NCI-H2029 treated with DMSO at 0.1 percent for 48 hours (cell line): ENCODE measurements around the gene DNAAF1.
"Not testable (repeated sequence)": the region's sequence is repeated elsewhere in the genome, so short reads cannot be mapped to it uniquely, and the experiment has no call there.

Source experiments
- DNase-seq: peaks from one replicate; lab custom pipeline; 2025; lab: John Stamatoyannopoulos, UW

The DNAAF1 gene

DNA sequence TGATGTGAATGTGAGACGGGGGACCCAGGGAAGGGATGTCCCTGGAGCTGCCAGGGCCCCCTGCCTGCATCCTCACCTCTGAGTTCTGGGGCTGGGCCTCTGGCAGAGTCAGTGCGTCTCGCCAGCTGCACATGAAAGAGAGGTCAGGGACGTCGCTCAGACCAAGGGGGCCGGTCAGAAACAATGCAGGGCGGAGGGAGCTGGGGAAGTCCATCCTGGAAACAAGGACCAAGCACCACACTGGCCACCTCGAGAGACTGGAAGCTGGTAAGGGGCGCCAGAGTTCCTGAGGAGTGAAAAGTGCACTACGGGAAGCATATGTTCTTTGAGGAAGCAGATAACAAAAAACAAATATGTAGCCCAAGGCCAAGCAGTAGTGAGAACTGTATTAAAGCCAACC lies 39.7 kb downstream of the DNAAF1 start:
- DNase-seq = no peak

DNA sequence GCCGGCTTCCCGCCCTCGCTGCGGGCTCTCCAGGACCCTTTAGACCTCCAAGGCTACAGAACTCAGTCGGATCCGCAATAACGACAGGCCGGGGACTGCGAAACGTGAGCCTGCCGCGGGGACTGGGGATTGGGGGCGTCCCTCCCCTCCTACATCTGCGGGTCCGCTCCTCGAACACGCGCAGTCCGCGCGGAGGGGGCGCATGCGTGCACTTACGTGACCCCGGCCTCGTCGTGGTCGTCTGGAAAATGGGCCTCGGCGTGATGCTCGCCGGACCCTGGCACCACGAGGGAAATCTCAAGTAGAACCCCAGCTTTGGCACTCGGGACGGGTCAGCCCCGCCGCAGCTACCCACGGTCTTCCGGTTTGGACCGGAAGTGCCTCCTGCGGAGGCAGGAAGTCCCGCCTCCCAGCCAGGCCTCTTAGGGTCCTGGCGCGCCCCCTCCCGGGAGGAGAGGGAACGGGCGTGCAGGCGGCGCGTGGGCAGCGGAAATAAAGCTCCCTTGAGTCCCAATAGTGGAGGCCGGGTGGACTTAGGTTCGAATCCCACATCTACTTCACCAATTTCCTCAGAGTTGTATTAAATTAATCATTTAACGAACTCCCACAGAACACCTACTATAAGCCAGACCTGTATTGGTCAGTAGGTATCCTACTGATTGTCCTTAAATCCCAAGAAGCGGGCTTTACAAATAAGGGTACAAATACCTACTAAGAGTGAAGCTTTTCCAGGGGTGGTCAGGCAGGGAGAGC lies 41.8 kb downstream of the DNAAF1 start, which contains the start of gene TAF1C:
TAF1C (minus strand) TSS at position 373 of the 753 bp plus-strand sequence. CDS start 2,069 bp downstream, outside the sequence.
- DNase-seq = peak; percentile 38

- no peak for DNase-seq
These were observed 45.8 kb downstream of the DNAAF1 start, which contains the start of gene ADAD2 for GRCh38 chr16:84190731-84191388. Gene ADAD2, plus strand, starts transcription at chr16:84191157. Its CDS starts 74 bp downstream, at chr16:84191231.

- DNase-seq = no peak
These were observed 46.4 kb downstream of the DNAAF1 start for GRCh38 chr16:84191466-84191865.

DNA sequence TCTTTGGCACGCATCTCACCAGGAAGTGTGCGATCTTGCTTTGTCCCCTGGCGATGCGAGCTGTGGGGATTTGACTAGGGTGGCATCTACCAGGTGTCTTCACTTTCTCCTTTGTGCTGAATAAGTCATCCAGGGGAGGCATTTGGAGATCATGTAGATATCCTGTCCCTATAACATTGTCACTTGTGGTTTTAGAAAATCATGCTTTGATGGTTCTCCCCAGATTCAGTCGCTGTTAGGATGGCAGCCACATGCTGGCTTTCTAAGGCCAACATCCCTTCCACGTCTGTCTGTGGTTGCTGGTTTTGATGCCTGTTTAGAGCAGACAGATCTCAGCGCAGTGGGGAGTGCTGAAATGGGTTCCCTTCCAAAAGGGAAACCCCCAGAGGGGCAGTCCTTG lies 48.4 kb downstream of the DNAAF1 start:
- no peak for DNase-seq

DNA sequence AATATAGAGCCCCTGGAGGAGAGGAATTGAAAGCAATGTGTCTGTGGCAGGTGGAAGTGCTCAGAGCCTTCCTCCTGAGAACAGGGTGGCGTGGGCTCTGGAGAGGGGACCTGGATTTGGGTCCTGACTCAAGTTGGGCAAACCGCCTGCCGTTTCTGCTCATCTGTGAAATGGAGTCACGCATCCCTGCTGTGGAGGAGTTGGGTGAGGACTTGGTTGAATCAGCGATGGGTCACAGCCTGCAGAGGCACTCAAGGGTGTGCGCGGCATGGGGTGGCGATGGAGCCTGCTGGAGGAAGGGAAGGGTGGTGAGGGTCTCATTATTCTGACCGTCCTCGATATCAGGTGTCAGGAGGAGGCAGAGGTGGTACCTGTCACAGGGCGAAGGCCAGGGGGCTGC lies 48.9 kb downstream of the DNAAF1 start:
- DNase-seq = no peak

- no peak for DNase-seq
These were observed 49.5 kb downstream of the DNAAF1 start for GRCh38 chr16:84194470-84195200.

- DNase-seq = no peak
These were observed 50.3 kb downstream of the DNAAF1 start for GRCh38 chr16:84195201-84196093.

- DNase-seq = no peak
These were observed 51.0 kb downstream of the DNAAF1 start for GRCh38 chr16:84196101-84196500.

GRCh38 chr16:84196727-84197394 lies 51.8 kb downstream of the DNAAF1 start:
- no peak for DNase-seq

GRCh38 chr16:84197466-84198128 lies 52.5 kb downstream of the DNAAF1 start:
- no peak for DNase-seq

DNA sequence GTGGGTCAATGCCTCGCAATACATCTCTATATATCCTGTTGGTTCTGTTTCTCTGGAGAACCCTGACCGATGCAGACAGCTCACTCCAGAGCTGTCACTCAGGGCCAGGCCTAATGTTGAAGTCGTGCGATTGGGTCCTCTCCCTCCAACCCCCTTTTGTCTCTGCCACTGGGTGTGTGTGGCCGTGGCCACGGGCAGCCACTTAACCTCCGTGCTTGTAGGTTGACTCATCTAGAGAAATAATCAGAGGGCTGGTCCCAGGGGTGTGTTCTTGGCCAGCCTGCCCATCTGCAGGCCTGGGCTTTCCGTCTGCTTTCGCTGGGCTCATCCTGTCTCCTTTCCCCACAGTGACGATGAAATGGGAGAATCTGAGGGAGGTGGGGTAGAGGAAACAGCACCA lies 53.3 kb downstream of the DNAAF1 start:
- DNase-seq = no peak

- no peak for DNase-seq
These were observed 54.0 kb downstream of the DNAAF1 start for GRCh38 chr16:84199097-84199496.

DNA sequence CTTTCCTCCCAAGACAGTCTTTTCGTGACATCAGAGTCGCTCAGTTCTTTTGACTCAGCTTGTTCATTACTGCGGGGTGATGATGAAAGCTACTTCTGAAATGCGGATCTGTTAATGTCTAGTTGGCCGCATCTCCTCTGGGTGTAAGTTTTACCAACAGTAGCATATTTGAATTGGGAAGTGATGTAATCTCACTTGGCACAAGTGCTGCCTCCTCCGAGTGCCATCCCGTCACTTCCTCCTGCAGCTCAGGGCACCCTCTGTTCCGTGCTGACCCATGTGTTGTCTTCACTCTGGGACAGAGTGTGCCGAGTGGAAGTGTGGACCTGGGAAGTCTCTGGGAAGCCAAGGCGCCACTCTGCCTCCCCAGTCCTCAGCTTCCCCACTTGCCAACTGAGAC lies 54.8 kb downstream of the DNAAF1 start:
- no peak for DNase-seq

DNA sequence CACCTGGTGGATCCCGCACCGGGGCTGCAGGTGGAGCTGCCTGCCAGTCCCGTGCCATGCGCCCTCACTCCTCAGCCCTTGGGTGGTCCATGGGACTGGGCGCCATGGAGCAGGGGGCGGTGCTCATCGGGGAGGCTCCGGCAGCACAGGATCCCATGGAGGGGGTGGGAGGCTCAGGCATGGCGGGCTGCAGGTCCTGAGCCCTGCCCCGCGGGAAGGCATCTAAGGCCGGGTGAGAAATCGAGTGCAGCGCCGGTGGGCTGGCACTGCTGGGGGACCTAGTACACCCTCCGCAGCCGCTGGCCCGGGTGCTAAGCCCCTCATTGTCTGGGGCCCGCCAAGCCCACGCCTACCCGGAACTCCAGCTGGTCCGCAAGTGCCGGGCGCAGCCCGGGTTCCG lies 59.4 kb downstream of the DNAAF1 start:
- not testable (repeated sequence) for DNase-seq

DNA sequence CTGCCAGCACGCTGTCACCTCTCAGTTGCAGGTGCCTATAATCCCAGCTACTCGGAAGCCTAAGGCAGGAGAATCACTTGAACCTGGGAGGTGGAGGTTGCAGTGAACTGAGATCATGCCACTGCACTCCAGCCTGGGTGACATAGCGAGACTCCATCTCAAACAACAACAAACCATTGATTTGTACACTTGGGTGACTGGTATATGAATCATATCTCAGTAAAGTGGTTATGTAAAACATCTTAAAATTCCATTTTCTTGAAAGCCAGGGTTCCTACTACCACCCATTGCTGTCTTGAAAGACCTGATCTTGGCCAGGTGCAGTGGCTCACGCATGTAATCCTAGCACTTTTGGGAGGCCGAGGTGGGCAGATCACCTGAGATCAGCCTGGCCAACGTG lies 60.0 kb downstream of the DNAAF1 start:
- not testable (repeated sequence) for DNase-seq

GRCh38 chr16:84205976-84206691 lies 61.0 kb downstream of the DNAAF1 start:
- no peak for DNase-seq

DNA sequence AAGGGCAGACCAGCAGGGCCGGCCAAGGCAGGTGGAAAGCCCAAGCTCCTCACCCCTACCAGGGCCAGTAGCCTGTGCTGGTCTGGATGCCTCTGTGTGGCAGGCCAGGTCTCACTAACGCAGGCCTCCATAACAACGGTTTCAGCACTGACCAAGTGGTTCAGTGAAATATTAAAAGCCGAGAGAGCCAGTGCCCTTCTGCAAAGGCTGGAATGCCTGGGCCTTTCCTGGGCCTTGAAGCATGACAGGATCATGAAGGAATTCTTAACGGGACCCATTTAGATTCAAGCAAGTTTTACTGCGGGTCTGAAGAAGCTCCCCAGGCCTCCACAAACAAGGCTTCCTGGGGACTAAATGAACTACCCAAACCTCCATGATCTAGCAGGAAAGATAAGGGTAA lies 62.1 kb downstream of the DNAAF1 start:
- no peak for DNase-seq

GRCh38 chr16:84207879-84208278 lies 62.8 kb downstream of the DNAAF1 start:
- no peak for DNase-seq

DNA sequence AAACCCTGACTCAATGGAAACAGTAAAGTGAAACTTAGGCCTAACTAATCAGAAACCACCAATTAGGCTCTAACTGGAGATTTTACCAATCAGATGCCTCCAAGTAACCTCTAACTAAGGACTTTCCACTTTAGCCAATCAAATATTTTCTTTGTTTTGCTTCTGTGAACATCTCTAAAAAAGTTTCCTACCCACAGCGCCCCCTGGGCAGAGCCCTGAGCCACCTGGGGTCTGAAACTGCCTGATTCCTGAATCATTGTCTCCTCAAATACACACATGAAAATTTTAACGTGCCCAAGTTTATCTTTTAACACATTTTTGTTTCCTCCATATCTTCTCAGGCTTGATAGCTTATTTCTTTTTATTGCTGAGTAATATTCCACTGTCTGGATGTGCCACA lies 64.9 kb downstream of the DNAAF1 start:
- DNase-seq = no peak
